PFSK-1 (cell line): ENCODE results near the gene GBP6.

ENCODE experiments used
- FOXP2 ChIP-seq: optimal IDR thresholded peaks from 2 replicates; pipeline ENCODE3; 2011; ENCODE audit warnings: borderline replicate concordance, control low read depth, inconsistent platforms; ENCODE audit not compliant: insufficient read depth; ENCODE audit errors: extremely low read length, extremely low read depth
- POLR2AphosphoS5 ChIP-seq: IDR thresholded peaks from 2 replicates; pipeline ENCODE4 v1.6.1; 2012; ENCODE audit warnings: low read depth, mild to moderate bottlenecking, control low read depth, low read length, moderate library complexity
- REST ChIP-seq, 2 experiments: IDR thresholded peaks; 2 replicates each; pipeline versions ENCODE4 v1.6.1 to v1.8.0; 2011 to 2012; ENCODE audit warnings: low read depth in 2 of 2, low read length in 2 of 2, control low read depth in 1 of 2, inconsistent platforms in 1 of 2, mild to moderate bottlenecking in 1 of 2, moderate library complexity in 1 of 2; ENCODE audit not compliant: insufficient read depth in 1 of 2
- SIN3A ChIP-seq: IDR thresholded peaks from 2 replicates; pipeline ENCODE4 v1.6.1; 2012; ENCODE audit warnings: mild to moderate bottlenecking, low read length, moderate library complexity, borderline replicate concordance; ENCODE audit not compliant: insufficient read depth

- TF ChIP-seq FOXP2, result no peak
- no peak for TF ChIP-seq REST (IDR thresholded peaks at IDR 0.05; ENCODE audit: insufficient read depth in 1 of 2, low read depth in 2 of 2, low read length in 2 of 2)
- TF ChIP-seq POLR2AphosphoS5, result no peak
- no peak for TF ChIP-seq SIN3A
These were observed 27.8 kb downstream of the GBP6 start for GRCh38 chr1:89391686-89392085.
